ENCODE measurements around the gene PRKCA.

- TF ChIP-seq GATA2 (IDR thresholded peaks at IDR 0.05; ENCODE audit: low read depth, low read length), result no peak
- TF ChIP-seq GATA3 (IDR thresholded peaks at IDR 0.05; ENCODE audit: low read depth, low read length), result no peak
These were observed 278.6 kb downstream of the PRKCA start for GRCh38 chr17:66580956-66581391.

Measured in SH-SY5Y (cell line).